Activated T-helper 1 cell treated with anti-CD3 and anti-CD28 coated beads, Interleukin-12 subunit alpha, Interleukin-12 subunit beta, Interleukin-2, Interleukin-4 antibody, amounts not matched to agents 30 ng/mL and 10 ng/mL and 1 ng/mL, durations not matched to agents 14 hours and 24 hours and 36 hours (primary cell): Measurements from ENCODE around the gene MTHFD1. TPM values are rescaled to one million over a fixed set of nuclear protein-coding genes. Genes with fewer than 3 reads are reported as not detected.
"Not testable (repeated sequence)": the region's sequence is repeated elsewhere in the genome, so short reads cannot be mapped to it uniquely, and the experiment has no call there.

Source experiments
- DNase-seq: peaks from one replicate; pipeline ENCODE4 v3.0.0; 2021; ENCODE audit warnings: low spot score
- H3K27ac Mint-ChIP-seq: one replicate; pipeline ENCODE4 v1.8.0; 2021; ENCODE audit warnings: mild to moderate bottlenecking, mixed read lengths
- H3K27me3 Mint-ChIP-seq: one replicate; pipeline ENCODE4 v1.8.0; 2022; ENCODE audit warnings: mild to moderate bottlenecking, moderate library complexity, mixed read lengths; ENCODE audit not compliant: insufficient read depth
- H3K36me3 Mint-ChIP-seq: one replicate; pipeline ENCODE4 v1.8.0; 2021; ENCODE audit warnings: low read depth, mixed read lengths
- H3K4me1 Mint-ChIP-seq: one replicate; pipeline ENCODE4 v1.8.0; 2021; ENCODE audit warnings: low read depth, mixed read lengths
- H3K4me3 Mint-ChIP-seq: one replicate; pipeline ENCODE4 v1.8.0; 2021; ENCODE audit warnings: mild to moderate bottlenecking, moderate library complexity, mixed read lengths
- H3K9me3 Mint-ChIP-seq: one replicate; pipeline ENCODE4 v1.8.0; 2021; ENCODE audit warnings: mixed read lengths
- intact Hi-C: fragments of 100-400 bp; cut with micrococcal nuclease; formaldehyde crosslinking; loops from one replicate; pipeline ENCODE4 v1.15.1; 2024
- total RNA-seq: library from RNA; stranded (reverse); gene quantifications from 2 replicates; pipeline ENCODE4 v1.2.3, GENCODE V29; 2022

MTHFD1 gene
- total RNA-seq: 241 and 244 TPM in 2 replicates

DNA sequence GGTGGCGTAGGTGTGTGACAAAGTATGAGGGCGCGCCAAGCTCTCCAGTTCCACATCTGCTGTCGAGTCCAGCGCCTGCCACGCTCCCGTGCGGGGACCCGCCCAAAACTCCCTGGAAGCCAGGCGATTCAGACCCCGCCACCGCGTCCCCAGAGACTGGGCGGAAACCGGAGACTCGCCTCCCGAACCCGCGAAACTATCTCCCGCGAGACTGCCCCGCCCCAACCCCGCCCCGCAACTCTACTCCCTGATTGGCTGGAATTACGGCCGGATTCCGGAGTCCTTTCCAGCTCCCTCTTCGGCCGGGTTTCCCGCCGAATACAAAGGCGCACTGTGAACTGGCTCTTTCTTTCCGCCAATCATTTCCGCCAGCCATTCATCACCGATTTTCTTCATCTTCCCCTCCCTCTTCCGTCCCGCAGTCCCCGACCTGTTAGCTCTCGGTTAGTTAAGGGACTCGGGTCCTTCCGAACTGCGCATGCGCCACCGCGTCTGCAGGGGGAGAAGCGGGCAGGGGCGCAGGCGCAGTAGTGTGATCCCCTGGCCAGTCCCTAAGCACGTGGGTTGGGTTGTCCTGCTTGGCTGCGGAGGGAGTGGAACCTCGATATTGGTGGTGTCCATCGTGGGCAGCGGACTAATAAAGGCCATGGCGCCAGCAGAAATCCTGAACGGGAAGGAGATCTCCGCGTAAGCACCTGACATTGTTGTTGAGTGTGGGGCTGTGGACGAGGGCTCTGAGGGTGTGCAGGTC, at the start of gene MTHFD1:
TSS of gene MTHFD1 (plus strand) at position 572 of the 751 bp plus-strand sequence. CDS start at position 647, 75 bp downstream.
- Mint-ChIP-seq H3K4me3 (peak within 1 kb of the TSS; percentile 97), H3K4me1 (peaks cover 29% of the 10 kb centered on the region), H3K27me3 (no peaks in the 10 kb centered on the region), H3K27ac (peak within 1 kb of the TSS; percentile 90), H3K9me3 (no peaks in the 10 kb centered on the region), H3K36me3 (peaks cover 22% of the 10 kb centered on the region)
- intact Hi-C loops: loop anchor here (1.0 to 5.0 kb wide), 12 partner anchors 50 to 846 kb away; partner anchors contain the start of genes CHURC1, FNTB, HSPA2 and MAX
- DNase-seq: peak; percentile 96

DNA sequence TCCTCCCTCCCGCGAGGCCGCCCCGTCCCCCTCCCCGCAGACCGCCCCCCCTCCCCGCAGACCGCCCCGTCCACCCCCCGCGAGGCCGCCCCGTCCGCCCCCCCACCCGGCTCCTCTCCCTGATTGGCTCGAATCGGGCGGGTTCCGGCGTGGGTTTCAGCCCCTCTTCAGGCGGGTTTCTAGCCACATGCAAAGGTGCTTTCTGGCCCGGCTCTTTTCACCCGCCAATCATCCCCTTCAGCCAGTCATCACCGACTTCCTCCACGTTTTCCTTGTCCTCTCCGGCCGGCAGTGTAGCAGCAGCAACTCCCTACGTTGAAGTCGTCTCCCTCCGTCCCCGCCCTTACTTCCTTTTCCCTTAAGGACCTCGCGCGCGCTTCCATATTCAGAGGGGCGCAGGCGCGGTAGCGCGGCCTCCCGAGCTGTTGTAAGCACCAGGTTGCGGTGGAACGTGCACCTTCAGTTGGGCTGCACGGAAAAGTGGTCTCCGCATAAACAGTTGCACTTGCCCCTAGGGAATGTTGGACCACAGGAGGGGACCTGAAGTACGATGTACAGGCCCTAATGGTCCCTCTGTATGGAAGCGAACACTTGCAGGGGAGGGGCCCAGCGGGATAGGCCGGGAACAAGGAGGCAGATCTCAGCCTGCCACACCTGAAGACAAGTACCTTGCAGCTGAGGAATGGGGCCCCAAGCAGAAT, 49.4 kb upstream of the MTHFD1 start:
- peaks cover 7% of the 10 kb centered on the region for H3K36me3 Mint-ChIP-seq
- no peaks in the 10 kb centered on the region for H3K27me3 Mint-ChIP-seq
- intact Hi-C loops: loop anchor here (1.0 to 5.0 kb wide), 6 partner anchors 50 to 698 kb away; partner anchors contain the start of genes CHURC1, HSPA2, MTHFD1 and SYNE2
- peak overlapping the region; percentile 81 for H3K4me3 Mint-ChIP-seq
- H3K4me1 Mint-ChIP-seq: peaks cover 29% of the 10 kb centered on the region
- H3K9me3 Mint-ChIP-seq: peaks cover 16% of the 10 kb centered on the region
- peak; percentile 85 for DNase-seq
- H3K27ac Mint-ChIP-seq: peak overlapping the region; percentile 84

DNA sequence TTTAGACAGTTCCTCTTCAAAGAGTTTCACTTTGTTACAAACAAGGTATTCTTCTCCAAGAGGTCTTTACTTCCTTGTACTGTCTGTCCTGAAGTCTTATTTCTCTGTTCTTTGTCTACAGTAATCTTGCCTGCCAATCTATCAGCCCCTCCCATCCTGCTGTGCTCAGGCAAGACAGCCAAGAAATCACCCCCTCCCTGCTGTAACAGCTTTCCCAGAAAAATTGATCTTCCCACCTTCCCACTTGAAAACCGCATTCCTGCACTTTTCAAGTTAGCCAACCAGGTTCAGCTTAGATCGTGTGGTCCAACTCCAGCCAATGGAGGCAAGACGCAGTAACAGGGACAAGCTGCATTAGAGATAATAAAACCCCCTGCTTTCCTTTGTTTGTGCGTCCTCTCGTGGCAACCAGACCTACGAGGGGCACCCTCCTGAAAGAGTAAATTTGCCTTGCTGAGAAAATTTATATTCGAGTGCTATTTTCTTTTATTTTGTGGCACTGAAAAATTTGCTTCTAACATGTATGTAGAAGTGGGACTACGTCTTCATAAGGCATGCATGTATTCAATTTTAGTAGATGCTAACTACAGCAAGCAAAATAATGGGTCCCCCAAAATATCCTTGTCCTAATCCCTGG, 47.5 kb upstream of the MTHFD1 start:
- H3K27ac Mint-ChIP-seq: peak overlapping the region; percentile 7

DNA sequence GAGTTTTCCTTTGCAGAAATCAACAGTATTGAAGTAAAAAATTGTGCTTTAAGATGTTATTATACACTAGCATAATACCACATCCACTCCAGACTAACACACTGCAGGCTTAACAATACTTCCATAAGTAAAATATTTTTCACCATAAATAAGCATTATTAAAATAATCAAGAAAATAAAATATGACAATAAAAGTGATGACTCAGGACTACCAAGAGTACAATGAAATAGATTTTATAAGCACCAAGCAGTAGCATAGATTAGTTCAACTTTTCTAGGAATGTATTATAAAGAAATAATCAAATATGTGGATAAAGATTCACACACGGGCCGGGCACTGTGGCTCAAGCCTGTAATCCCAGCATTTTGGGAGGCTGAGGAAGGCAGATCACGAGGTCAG, 40.4 kb upstream of the MTHFD1 start:
- Mint-ChIP-seq H3K4me3 (no peak overlapping the region), H3K27me3 (peaks cover 5% of the 10 kb centered on the region), H3K27ac (no peak overlapping the region), H3K36me3 (no peaks in the 10 kb centered on the region), H3K9me3 (no peaks in the 10 kb centered on the region), H3K4me1 (peaks cover 9% of the 10 kb centered on the region)
- intact Hi-C loops: no loop called here
- DNase-seq: no peak

More for the DNA sequence above, 47.5 kb upstream of the MTHFD1 start:
- Mint-ChIP-seq H3K4me3 (peak overlapping the region; percentile 52), H3K4me1 (peaks cover 36% of the 10 kb centered on the region), H3K27me3 (peaks cover 2% of the 10 kb centered on the region), H3K9me3 (peaks cover 16% of the 10 kb centered on the region), H3K36me3 (peaks cover 7% of the 10 kb centered on the region)
- DNase-seq: no peak
- intact Hi-C loops: no loop called here

DNA sequence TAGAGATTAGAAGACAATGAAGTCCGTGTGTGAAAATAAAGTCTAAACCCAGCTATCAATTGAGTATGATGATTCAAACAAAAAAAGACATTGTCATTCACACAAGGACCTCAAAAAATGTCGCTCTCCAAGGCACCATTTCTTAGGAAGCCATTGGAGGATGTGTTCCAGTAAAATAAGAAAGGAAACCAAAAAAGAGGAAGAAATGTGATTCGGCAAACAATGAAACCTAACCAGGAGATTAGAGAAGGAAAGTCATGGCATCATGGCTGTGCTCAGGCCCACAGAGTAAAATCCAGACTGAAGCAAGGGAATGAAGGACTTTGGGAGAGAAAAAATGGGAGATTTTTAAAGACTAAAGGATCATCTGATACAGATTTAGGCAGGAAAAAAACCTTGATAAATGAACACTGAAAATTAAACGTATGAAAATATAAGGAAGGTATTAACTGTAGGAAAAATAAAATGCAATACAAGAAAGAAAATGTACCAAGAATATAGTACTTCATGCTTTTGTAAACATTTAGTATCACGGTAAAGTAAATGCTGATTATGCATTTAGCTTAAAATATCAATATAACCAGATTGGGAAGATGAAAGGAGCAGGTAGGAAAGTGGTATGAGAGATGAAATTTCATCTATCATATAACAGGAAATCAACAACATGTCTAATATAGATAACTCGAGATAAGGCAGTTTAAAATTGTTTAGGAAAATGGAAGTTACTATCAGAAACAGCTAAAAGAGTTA, 38.2 kb upstream of the MTHFD1 start:
- DNase-seq: no peak
- H3K27me3 Mint-ChIP-seq: peaks cover 5% of the 10 kb centered on the region
- no peaks in the 10 kb centered on the region for H3K36me3 Mint-ChIP-seq
- no peak overlapping the region for H3K27ac Mint-ChIP-seq
- H3K4me3 Mint-ChIP-seq: no peak overlapping the region
- intact Hi-C loops: no loop called here
- H3K4me1 Mint-ChIP-seq: no peaks in the 10 kb centered on the region
- no peaks in the 10 kb centered on the region for H3K9me3 Mint-ChIP-seq

DNA sequence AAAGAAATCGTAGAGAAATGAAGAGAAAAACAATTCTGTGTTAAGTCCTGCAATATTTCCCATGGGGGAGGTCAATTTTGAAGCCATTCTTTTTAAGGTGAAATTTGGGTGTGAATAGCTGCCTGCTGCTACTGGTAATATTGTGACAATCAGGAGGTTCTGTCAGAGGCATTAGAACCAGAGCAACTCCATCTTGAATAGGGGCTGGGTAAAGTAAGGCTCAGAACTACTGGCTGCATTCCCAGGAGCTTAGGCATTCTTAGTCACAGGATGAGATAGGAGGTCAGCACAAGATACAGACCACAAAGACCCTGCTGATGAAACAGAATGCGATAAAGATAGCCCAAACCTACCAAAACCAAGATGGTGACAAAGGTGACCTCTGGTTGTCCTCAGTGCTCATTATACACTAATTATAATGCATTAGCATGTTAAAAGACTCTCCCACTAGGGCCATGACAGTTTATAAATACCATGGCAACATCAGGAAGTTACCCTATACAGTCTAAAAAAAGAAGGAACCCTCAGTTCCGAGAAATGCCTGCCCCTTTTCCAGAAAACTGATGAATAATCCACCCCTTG, 24.8 kb upstream of the MTHFD1 start:
- Mint-ChIP-seq H3K27ac (no peak overlapping the region), H3K36me3 (no peaks in the 10 kb centered on the region), H3K27me3 (no peaks in the 10 kb centered on the region), H3K4me3 (no peak overlapping the region), H3K9me3 (no peaks in the 10 kb centered on the region), H3K4me1 (no peaks in the 10 kb centered on the region)
- DNase-seq: no peak
- intact Hi-C loops: no loop called here

DNA sequence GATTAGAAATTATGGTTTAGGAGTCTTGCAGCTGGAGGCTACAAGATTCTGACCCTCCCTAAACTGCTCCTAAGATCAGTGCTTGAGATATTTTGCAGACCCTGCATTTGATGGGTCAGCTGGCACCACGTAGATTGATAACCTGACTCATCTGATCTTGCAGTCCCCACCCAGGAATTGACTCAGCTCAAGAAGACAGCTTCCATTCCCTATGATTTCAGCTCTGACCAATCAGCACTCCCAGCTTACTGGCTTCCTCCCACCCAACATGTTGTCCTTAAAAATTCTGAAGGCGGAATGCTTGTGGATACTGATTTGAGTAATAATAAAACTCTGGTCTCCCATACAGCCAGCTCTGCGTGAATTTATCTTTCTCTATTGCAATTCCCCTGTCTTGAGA, 23.2 kb upstream of the MTHFD1 start:
- no peak for DNase-seq
- Mint-ChIP-seq H3K27me3 (no peaks in the 10 kb centered on the region), H3K4me1 (no peaks in the 10 kb centered on the region), H3K9me3 (no peaks in the 10 kb centered on the region), H3K27ac (no peak overlapping the region), H3K36me3 (no peaks in the 10 kb centered on the region), H3K4me3 (no peak overlapping the region)
- intact Hi-C loops: no loop called here

DNA sequence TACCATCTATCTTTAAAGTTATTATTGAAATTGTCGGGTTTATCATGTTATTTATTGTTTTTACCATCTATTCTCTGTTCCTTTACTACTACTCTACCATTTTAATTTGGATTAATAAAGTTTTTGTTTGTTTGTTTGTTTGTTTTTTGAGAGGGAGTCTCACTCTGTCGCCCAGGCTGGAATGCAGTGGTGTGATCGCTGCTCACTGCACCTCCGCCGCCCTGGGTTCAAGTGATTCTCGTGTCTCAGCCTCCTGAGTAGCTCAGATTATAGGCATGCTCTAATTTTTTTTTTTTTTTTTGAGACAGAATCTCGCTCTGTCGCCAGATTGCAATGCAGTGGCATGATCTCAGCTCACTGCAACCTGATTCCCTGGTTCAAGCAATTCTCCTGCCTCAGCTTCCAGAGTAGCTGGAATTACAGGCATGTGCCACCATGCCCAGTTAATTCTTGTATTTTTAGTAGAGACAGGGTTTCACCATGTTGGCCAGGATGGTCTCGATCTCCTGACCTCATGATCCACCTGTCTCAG, 22.7 kb upstream of the MTHFD1 start:
- intact Hi-C loops, DNase-seq, H3K4me1 Mint-ChIP-seq, H3K27ac Mint-ChIP-seq, H3K36me3 Mint-ChIP-seq, H3K9me3 Mint-ChIP-seq, H3K4me3 Mint-ChIP-seq, H3K27me3 Mint-ChIP-seq: not testable (repeated sequence)

DNA sequence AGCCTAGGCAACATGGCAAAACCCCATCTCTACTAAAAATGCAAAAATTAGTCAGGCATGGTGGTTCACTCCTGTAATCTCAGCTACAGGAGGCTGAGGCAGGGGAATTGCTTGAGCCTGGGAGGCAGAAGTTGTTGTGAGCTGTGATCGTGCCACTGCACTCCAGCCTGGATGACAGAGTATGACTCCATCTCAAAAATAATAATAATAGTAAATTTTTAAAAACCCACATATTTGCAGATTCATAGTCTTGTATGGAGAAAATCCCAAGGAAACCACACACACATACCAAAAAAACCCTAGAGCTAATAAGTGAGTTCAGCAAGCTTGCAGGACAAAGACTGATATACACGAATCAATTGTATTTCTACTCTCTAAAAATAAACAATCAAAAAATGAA, 19.0 kb upstream of the MTHFD1 start:
- Mint-ChIP-seq H3K4me1 (no peaks in the 10 kb centered on the region), H3K4me3 (no peak overlapping the region), H3K36me3 (no peaks in the 10 kb centered on the region), H3K27ac (no peak overlapping the region), H3K27me3 (no peaks in the 10 kb centered on the region), H3K9me3 (no peaks in the 10 kb centered on the region)
- intact Hi-C loops: no loop called here
- DNase-seq: no peak

DNA sequence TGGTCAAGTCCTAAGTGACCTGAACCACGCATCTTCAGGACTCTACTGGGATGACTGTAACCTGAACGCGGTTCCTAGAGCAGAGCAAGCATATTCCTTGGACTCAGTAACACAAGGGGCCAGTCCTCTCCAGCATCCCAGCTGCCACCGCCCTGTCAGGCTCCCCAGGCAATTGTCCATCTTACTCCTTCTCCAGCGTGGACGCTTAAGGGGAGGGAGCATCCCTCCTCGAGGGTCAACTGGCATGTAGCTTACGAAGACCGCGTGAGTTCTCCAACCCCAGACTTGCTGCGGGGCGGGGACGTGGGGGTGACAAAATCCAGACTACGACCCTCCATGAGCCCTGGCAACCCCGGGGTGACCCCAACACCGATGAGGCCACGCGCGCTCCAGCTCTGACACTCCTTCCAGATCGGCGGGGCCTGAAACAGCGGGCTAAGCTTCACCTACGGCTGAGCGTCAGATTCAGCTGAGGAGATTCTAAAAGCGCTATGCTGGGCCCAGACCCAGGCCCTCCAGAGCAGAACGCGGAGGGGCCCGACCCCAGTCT, 846 bp upstream of the MTHFD1 start:
- H3K4me3 Mint-ChIP-seq: peak overlapping the region; percentile 97
- DNase-seq: peak; percentile 3
- peak overlapping the region; percentile 90 for H3K27ac Mint-ChIP-seq
- intact Hi-C loops: loop anchor here (5.0 kb wide), 2 partner anchors 600 to 845 kb away; partner anchors contain the start of genes FNTB and PPP2R5E
- no peaks in the 10 kb centered on the region for H3K27me3 Mint-ChIP-seq
- H3K36me3 Mint-ChIP-seq: peaks cover 18% of the 10 kb centered on the region
- no peaks in the 10 kb centered on the region for H3K9me3 Mint-ChIP-seq
- peaks cover 24% of the 10 kb centered on the region for H3K4me1 Mint-ChIP-seq

DNA sequence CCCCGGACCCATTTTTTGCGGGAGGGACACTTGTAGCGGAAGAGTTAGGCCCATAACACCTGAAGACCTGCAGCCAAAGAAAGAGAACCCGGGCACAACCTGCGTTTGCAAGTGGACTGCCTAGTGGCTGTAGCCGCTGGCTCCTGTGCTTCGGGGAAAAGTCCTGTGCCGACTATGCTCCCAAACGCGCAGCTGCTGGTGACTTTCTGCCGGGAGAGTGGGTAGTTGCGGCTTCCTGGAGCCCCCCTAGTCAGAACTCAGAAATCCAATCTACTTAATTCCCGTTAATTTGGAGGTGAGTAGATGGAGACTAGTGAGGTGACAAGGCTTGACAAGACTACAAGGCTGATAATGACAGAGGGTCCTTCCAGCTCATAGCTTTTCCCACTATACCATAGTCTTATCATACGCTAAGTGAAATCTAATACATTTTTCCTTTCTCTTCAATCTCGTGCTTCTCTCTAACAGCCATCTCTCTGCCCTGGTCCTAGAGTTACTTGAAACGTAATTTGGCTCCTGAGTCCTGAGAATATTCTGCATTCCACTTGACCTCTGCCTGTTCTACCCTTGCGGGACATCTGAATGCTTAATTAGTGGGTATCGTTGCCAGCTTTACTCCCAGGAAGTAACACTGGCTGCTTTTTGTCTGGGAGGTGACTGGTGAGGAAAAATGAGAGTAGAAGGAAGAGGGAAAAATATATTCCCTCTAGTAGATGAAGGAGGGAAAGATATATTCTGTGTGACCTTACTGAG, 556 bp downstream of the MTHFD1 start:
- Mint-ChIP-seq H3K4me1 (peaks cover 35% of the 10 kb centered on the region), H3K27me3 (no peaks in the 10 kb centered on the region), H3K27ac (peak overlapping the region; percentile 90), H3K4me3 (peak overlapping the region; percentile 97), H3K36me3 (peaks cover 27% of the 10 kb centered on the region), H3K9me3 (no peaks in the 10 kb centered on the region)
- no peak for DNase-seq
- intact Hi-C loops: loop anchor here (1.0 to 5.0 kb wide), 12 partner anchors 50 to 846 kb away; partner anchors contain the start of genes CHURC1, FNTB, HSPA2 and MAX
